KOPT-K1 (cell line): ENCODE results near the gene ARHGAP25.
A peak's percentile ranks its signal among the peaks of the same experiment; 100 is the strongest.

Experiments used
- H3K27ac ChIP-seq: fragments of 200-600 bp; sonication (generic); 2 replicates; pipeline ENCODE4 v1.5.1; 2016; ENCODE audit warnings: antibody characterized with exemption, mild to moderate bottlenecking, low read depth, low read length; ENCODE audit not compliant: poor library complexity, severe bottlenecking
- H3K36me3 ChIP-seq: fragments of 200-600 bp; sonication (generic); 2 replicates; pipeline ENCODE4 v1.5.1; 2017; ENCODE audit warnings: antibody characterized with exemption, mild to moderate bottlenecking, low read length, moderate library complexity; ENCODE audit not compliant: insufficient read depth
- H3K9me3 ChIP-seq: fragments of 200-600 bp; sonication (generic); 2 replicates; pipeline ENCODE4 v1.5.1; 2017; ENCODE audit warnings: antibody characterized with exemption, low read length, mild to moderate bottlenecking; ENCODE audit not compliant: insufficient read depth, poor library complexity, severe bottlenecking

Gene ARHGAP25

DNA sequence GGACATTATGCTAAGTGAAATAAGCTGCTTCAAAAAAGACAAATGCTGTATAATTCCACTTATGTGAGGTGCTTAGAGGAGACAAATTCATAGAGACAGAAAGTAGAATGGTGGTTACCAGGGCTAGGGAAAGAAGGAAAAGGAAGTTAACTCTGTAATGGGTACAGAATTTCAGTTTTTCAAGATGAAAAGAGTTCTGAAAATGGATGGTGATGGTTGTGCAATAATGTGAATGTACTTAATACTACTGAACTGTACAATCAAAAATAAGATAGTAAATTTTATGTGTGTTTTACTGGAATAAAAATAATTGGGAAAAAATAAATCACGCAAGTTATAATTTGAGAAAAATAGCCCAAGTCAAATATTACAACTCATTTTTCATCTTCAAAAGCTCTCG lies 27.5 kb downstream of the ARHGAP25 start:
- H3K36me3 ChIP-seq, result 0 out of 2 replicates have a peak, but pooled peaks cover 2% of the 10 kb centered on the region
- H3K27ac ChIP-seq, result peak overlapping the region; percentile 90

DNA sequence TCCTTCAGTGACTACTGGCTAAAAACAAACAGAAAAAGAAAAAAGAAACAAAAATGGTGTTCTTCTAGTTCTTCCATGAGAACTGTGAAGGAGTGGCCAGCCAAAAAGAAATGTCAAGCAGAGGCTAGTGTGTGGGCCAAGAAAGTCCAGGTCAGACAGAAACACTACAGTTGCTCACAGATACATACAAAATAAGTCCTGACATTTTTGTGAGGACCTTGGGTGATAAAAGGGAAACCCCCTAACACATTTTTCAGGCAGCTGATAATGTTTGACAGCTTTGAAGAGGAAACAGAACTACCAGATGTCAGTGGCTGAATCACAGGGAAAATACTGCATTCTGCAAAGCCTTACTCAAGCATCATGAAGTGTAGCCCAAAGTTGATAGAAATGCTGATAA lies 28.1 kb downstream of the ARHGAP25 start:
- Histone ChIP-seq H3K27ac (peak overlapping the region; percentile 90), H3K9me3 (no peaks in the 10 kb centered on the region), H3K36me3 (no peaks in the 10 kb centered on the region)

More for the DNA sequence above, 27.5 kb downstream of the ARHGAP25 start:
- H3K9me3 ChIP-seq, result peaks cover 5% of the 10 kb centered on the region

DNA sequence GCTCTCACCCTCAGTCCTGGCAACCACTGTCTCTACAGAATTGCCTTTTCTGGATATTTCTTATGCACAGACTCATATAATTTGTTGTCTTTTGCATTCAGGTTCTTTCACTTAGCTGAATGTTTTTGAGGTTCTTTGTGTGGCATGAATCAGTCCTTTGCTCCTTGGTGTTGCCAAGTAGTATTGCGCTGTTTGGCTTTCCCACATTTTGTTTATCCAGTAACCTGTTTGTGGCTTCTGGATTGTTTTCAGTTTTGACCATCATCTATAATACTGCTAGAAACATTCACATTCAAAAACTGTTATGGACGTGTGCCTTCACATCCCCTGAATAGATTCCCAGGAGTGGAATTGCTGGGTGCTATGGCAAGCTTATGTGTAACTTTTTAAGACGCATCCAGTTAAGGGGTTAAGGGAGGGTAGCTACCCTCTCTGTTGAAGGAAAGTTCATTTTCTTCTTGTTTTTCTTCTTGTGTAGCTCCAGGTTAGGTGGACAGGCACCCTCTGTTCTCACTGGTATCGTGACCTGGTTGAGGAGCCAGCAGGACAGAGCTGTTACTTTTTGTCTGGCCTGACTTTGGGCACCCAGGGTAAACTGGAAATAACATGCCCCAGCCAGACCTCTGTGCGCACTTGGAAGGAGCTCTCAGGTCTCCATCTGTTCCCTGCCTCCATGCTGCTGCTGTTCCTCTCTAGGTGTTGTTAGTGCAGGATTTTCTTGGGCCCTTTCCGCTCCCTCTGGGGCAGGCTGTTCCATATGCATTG lies 29.6 kb downstream of the ARHGAP25 start:
- peak overlapping the region; percentile 90 for H3K27ac ChIP-seq
- no peaks in the 10 kb centered on the region for H3K9me3 ChIP-seq
- no peaks in the 10 kb centered on the region for H3K36me3 ChIP-seq

DNA sequence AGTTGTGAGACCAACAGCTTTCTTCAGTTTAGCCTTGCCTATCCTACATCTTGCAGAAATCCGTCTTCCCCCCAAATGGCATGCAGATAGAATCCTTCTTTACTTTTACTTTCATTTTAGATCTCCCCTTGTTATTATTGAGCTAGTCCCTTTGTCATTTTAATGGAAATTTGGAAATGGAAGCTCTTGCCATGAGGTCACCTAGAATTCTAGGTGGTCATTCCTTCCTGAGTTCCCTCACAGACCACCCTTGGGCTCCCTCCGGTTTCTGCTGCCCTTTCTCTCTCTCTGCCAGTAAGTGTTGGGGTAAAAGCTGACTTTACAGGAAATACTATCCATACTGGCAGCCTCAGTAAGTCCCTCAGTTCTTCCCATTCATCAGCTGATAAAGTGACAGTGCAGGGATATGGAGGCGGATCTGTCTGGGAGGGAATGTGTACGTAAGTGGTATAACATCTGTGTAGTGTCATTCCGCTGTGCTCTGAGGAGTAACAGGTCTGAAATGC lies 30.2 kb downstream of the ARHGAP25 start:
- peak overlapping the region; percentile 90 for H3K27ac ChIP-seq
- H3K9me3 ChIP-seq, result no peaks in the 10 kb centered on the region
- no peaks in the 10 kb centered on the region for H3K36me3 ChIP-seq

DNA sequence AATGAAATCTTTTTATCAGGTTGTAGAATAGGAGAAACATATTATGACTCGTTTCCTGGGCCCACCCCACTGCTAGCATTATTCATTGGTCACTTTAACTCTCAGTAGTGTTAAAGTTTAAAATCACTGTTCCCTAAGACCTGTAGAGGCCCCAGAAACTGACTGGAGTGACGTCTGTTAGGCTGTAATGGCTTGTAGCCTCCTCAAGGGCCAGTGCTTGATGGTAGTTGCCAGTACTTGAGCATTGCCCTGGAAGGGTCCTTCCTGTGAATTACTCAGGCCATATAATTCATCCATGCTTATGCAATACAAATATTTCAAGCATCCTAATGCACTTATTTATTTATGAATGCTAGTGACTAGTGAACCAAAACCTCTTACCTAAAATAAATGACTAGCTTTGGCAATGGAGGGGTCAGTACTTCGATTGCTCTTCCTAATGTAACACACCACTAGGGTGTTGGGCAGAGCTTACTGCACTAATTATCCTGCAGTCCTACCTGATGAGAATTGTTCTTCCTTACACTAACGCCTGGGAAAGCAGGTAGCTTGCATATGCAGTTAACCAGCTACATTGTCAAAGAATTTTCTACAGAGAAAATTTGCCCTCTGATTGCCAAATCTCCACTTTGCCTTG lies 31.2 kb downstream of the ARHGAP25 start:
- H3K36me3 ChIP-seq, result no peaks in the 10 kb centered on the region
- H3K9me3 ChIP-seq, result no peaks in the 10 kb centered on the region
- peak overlapping the region; percentile 90 for H3K27ac ChIP-seq

DNA sequence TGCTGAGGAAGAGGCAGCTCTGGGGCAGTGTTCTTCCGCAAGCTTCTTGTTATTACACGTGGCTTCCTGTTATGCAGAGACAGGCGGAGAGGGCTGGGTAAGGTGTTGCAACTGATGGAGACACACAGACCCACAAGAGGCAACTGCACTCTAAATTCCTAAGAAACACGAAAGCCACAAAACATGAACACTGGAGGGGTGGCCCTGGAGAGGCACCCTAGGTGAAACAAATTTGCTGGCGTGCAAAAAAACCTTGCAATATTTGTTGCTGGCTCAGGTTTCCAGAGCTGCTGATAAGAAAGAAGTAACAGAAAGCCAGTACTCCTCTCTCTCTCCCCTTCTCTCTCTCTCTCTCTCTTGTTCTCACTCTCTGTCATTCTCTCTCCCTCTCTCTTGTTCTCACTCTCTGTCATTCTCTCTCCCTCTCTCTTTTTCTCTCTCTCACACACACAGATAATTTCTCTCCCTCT lies 31.8 kb downstream of the ARHGAP25 start:
- peak overlapping the region; percentile 90 for H3K27ac ChIP-seq

DNA sequence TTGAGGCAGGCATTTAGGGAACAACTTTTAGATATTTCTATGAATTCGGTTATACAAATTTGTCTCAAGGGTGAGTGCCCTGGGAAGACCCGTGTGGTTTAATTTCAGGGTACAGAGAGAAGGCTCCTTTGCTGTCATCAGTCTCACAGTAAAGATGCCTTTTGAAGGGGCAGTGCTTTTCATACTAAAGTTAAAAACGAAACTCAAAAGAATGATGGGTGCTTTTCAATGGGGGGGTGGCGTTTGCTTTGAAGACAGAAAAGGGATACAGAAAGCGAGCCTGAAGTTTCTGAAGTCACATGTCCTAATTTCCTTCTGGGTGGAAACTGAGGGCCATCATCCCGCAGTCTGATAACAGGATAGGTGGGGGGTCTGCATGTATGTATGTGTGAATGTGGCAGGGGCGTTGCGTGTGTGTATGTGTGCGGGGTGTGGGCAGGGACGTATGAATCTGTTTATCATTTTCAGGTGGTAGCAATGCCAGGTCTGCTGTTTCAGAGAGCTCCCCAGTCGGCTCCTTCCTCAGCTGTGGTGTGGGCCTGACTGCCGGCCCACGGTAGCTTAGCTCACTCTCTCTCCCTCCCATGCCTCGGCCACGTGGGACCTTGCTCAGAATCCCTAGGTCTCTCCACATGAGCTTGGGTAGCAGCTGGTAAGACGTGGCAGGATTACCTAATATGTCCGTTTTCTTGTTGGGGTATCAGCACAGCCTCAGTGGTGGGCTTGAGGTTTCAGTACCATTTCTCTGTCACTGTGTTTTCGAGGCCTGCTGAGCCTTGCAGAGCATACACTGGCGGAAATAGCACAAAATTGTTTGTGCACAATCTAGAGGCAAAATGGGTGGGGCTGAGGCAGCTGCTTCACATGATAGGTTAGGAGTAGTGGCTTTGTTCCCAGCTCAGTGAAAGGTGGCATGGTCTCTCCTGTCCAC lies 32.7 kb downstream of the ARHGAP25 start:
- Histone ChIP-seq H3K9me3 (no peaks in the 10 kb centered on the region), H3K27ac (peak overlapping the region; percentile 90), H3K36me3 (no peaks in the 10 kb centered on the region)

More for the DNA sequence above, 31.8 kb downstream of the ARHGAP25 start:
- no peaks in the 10 kb centered on the region for H3K9me3 ChIP-seq
- H3K36me3 ChIP-seq, result no peaks in the 10 kb centered on the region

DNA sequence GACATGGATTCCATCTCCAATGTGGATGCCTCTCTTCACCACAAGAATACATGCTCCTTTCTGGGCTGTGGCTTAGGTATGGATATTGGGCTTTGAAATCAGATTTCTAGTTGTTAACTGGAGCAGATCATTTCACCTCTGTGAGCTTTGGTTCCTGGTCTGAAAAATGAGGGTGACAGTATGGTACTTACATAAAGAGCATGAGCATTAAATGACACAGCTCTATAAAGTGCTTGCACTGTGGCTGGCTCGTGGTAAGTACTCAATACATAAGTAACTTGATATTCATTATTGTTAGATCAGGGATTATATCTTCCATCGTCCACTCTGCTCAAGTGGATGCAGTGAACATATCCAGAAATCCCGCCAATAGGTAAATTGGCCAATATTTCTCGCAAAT lies 33.4 kb downstream of the ARHGAP25 start:
- Histone ChIP-seq H3K27ac (peak overlapping the region; percentile 90), H3K36me3 (no peaks in the 10 kb centered on the region)

DNA sequence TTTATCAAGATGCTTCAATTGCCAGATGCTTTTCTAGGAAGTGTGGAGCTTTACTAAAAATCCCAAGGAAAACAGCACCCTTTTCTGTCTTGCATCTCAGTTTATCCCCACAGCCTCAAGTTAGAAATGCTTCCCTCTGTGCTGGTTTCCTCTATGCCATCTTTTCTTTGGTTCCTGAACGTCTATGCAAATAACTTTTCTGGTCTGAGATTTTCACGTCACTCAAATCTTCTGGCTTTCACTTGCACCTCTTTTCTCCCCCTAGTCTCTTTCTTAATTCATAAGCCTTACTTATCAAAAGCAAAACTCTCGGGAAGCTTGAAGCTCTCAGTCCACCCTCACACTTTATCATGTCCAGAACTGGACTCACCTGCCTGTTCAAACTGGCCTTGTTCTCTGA lies 33.9 kb downstream of the ARHGAP25 start:
- Histone ChIP-seq H3K27ac (peak overlapping the region; percentile 90), H3K36me3 (no peaks in the 10 kb centered on the region)

More for the DNA sequence above, 33.4 kb downstream of the ARHGAP25 start:
- H3K9me3 ChIP-seq, result no peaks in the 10 kb centered on the region

DNA sequence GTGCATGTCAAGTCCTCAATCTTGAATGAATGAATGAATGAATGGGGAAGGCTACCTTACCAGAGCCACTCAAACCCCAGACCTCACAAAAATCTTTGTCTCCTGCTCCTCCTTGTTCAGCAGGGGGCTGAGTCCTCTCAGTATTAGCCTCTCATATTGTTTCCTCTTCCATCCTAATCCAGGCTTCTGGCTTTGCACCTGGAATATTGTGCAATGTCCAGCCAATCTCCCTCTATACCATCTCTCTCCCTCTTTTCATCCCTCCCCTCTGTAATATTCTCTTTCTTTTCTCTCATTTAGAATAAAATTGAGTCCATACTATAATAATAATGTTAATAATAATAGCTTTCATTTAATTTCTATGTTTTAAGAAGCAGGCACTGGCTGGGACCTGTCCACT lies 34.3 kb downstream of the ARHGAP25 start:
- no peaks in the 10 kb centered on the region for H3K36me3 ChIP-seq
- H3K9me3 ChIP-seq, result no peaks in the 10 kb centered on the region
- H3K27ac ChIP-seq, result peak overlapping the region; percentile 90

More for the DNA sequence above, 33.9 kb downstream of the ARHGAP25 start:
- no peaks in the 10 kb centered on the region for H3K9me3 ChIP-seq

DNA sequence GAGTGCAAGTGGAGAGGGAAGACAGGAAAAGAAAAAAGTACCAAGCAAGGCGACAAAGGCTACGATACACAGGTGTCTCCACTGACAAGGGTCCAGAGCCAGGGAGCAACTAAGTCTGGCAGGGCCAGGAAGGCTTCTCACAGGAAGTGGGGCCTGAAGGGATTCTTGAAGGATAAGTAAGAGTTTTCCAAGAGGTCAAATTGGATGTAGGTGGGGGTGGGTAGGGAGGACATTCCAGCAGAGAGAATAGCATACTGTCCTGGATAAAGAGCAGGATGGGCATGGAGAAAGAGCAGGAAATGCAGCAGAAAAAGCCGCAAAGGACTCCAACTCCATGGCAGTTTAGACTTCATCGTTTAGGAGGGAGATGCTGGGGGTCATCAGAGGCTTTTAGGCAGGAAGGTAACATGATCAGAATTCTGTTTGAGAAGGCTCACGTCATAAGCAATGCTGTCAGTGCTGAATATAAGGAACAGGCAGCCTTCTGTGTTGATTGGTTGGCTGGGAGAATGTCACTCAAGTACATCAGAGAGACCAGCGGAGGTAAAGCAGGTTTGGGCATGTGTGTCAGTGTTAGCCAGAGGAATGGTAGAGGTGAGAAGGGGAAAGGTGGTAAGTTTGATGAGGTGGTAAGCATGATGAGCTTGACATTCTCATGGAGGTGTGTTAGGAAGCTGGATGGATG lies 35.1 kb downstream of the ARHGAP25 start:
- H3K27ac ChIP-seq, result peak overlapping the region; percentile 30
- no peaks in the 10 kb centered on the region for H3K9me3 ChIP-seq
- no peaks in the 10 kb centered on the region for H3K36me3 ChIP-seq

DNA sequence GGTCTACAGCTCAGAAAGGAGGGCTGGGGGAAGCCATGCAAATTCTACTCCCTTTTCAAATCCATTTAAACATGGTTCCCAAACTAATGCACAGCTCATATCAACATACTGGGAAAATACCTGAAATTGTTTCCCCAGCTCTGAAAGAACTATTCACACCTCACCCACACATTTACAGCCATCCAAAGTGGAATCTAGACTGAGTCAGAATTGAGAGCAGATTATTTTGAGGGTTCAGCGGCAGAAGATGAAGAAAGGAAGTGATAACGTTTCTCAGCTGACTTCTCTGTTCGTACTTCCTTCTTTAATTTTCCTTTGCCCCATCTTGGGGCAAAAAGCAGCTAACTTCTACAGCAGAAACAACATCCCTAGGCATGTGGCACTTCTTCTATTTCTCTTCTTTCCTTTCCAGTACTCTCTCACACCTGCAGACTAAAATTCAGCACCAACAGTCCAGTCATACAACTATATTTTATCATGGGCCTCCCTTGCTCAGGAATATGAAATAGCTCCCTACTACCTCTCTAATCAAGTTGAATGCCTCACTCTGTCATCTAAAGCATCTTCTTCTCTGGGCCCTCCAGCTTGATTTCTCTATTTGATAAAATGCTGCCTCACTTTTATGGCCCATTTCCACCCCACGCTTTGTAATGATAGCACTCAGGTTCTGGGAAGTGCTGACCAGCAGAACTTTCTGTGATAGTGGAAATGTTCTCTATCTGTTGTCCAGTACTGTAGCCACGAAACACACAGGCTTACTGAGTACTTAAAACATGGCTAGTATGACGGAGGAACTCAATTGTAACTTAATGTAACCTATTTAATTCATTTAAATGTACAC lies 35.9 kb downstream of the ARHGAP25 start:
- Histone ChIP-seq H3K27ac (peak overlapping the region; percentile 30), H3K36me3 (peaks cover 5% of the 10 kb centered on the region; the same call in 1 of the 2 replicates), H3K9me3 (no peaks in the 10 kb centered on the region)

DNA sequence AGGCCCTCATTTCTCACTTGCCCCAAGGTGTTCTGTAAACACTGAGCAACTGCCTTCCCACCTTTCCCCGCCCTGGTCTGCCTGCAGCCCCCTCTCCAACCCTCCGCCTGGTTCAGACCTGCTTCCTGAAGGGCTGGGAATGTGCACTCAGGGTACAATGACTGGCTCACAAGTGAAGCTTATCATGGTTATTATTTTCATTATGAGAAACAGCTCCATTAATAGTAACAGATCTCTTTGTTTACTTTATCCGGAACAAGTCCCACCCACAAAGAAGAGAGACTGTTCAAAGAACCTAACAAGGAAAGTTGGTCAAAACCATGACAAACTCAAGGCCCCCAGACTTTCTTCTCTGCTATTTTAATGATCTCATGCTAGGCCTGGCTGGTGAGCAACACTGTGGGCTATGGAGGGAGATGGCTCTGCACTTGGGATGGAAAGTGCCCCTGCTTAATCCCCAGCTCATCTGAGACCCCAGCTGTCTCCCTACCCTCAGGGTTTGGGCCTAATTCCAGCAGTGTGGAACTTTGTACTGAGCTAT lies 36.7 kb downstream of the ARHGAP25 start:
- no peaks in the 10 kb centered on the region for H3K9me3 ChIP-seq
- peak overlapping the region; percentile 30 for H3K27ac ChIP-seq
- peaks cover 12% of the 10 kb centered on the region for H3K36me3 ChIP-seq
